ENCODE data around the gene JAKMIP1.

JAKMIP1 gene

DNA sequence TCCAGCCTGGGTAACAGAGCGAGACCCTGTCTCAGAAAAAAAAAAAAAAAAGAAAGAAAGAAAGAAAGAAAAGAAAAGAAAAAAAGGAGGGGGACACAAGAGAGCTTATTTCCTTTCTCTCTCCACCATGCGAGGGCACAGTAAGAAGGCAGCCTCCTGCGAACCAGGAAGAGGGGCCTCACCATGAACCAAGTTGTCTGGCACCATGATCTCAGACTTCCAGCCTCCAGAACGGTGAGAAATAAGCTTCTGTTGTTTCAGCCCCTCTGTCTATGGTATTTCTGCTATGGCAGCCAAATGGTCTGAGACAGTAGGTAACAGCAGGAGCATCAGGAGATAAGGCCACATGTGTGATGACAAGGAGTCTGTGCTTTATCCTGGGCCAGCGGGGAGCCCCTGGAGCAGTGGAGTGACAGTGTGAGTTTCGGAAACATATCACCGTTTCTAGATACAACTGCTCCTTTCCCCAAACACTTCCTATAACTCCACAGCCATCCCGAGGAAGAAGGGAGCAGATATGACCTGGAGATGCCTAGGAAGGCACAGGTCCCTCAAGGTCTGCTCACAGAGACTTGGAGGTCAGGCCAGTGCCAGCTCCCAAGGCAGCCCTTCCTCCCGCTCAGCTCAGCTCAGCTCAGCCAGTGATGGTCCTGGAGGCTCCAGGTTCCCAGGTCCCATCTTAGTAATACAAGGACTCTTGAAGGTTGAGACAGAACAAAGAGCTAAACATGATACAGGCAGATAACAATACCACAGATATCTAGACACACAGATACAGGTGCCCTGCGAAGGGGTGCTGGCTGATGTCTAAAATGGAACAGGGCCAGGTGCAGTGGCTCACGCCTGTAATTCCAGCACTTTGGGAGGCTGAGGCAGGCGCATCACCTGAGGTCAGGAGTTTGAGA, 17.7 kb downstream of the JAKMIP1 start:
- H3K9me3 ChIP-seq (ENCODE audit: control insufficient read depth in 1 of 2, low read length in 2 of 2), result no peaks in the 10 kb centered on the region
- H3K27me3 ChIP-seq (ENCODE audit: control insufficient read depth in 1 of 2, insufficient read depth in 2 of 2, low read length in 2 of 2), result no peaks in the 10 kb centered on the region
- H3K36me3 ChIP-seq (ENCODE audit: control insufficient read depth in 1 of 2, insufficient read depth in 2 of 2, low read length in 2 of 2), result no peaks in the 10 kb centered on the region
- no peak overlapping the region for H3K27ac ChIP-seq (ENCODE audit: low read depth, low read length)
- H3K9ac ChIP-seq (ENCODE audit: low read depth in 1 of 2, low read length in 2 of 2), result no peak overlapping the region
- no peak overlapping the region for H3K4me3 ChIP-seq (ENCODE audit: low read depth in 1 of 2, low read length in 2 of 2)
- H3K4me1 ChIP-seq (ENCODE audit: control insufficient read depth in 1 of 2, insufficient read depth in 2 of 2, low read length in 2 of 2), result no peaks in the 10 kb centered on the region

DNA sequence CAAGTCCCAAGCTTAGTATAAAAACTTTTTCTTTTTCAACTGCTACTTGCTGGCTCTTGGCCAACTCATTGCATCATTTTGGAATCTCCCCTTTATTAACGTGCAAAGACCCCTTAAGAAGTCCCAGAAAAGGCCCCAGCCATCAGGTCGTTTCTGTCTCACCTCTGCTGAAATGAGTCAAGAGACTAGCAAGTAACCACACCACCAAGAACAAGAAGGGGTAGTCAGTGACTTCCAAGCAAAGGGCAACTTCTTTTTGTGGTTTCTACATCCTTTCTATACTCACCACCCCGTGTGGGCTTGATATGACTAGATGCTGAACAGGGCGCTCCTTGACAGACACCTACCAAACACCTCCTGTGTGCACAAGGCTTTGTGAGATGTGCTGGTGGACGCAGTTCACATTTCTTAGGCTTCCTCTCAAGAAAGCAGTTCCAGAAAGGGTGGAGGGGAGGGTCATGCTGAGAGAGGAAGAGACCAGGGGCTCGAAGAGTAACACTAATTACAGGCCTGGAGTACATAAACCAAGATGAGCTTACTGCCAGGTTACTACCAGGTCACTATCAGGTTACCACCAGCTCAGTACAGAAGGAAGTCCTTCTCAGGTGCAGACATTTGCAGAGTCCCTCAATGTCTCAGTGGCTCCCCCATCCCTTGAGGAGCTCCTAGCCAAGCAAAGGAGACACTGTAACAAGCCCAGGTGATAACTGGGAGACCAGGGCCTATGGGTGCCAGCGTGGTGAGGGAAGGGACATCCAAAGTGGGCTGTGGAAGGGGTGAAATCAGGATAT, 19.3 kb downstream of the JAKMIP1 start:
- Histone ChIP-seq H3K36me3 (ENCODE audit: control insufficient read depth in 1 of 2, insufficient read depth in 2 of 2, low read length in 2 of 2) (no peaks in the 10 kb centered on the region), H3K4me1 (ENCODE audit: control insufficient read depth in 1 of 2, insufficient read depth in 2 of 2, low read length in 2 of 2) (no peaks in the 10 kb centered on the region), H3K27ac (ENCODE audit: low read depth, low read length) (no peak overlapping the region), H3K27me3 (ENCODE audit: control insufficient read depth in 1 of 2, insufficient read depth in 2 of 2, low read length in 2 of 2) (no peaks in the 10 kb centered on the region), H3K9me3 (ENCODE audit: control insufficient read depth in 1 of 2, low read length in 2 of 2) (no peaks in the 10 kb centered on the region), H3K4me3 (ENCODE audit: low read depth in 1 of 2, low read length in 2 of 2) (no peak overlapping the region), H3K9ac (ENCODE audit: low read depth in 1 of 2, low read length in 2 of 2) (no peak overlapping the region)

DNA sequence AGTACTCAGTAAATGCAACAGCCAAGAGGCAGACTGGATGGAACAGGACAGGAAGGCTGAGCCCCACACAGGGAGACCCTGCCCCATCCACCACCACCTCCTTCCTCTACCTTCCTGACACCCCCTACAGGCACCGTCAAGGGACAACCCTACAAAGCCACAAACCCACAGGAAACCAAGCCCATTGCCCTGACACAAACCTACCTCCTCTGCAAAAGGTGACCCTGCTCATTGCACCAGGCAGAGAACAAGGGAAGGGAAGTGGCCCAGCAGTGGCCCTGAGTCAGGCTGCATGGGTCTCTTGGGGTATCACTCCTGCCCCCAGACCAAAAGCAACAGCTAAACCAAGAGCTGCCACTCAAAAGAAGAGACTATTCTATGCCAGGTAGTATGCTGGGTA, 21.0 kb downstream of the JAKMIP1 start:
- H3K4me3 ChIP-seq (ENCODE audit: low read depth in 1 of 2, low read length in 2 of 2), result no peak overlapping the region
- H3K27ac ChIP-seq (ENCODE audit: low read depth, low read length), result no peak overlapping the region
- no peaks in the 10 kb centered on the region for H3K36me3 ChIP-seq (ENCODE audit: control insufficient read depth in 1 of 2, insufficient read depth in 2 of 2, low read length in 2 of 2)
- no peak overlapping the region for H3K9ac ChIP-seq (ENCODE audit: low read depth in 1 of 2, low read length in 2 of 2)
- H3K4me1 ChIP-seq (ENCODE audit: control insufficient read depth in 1 of 2, insufficient read depth in 2 of 2, low read length in 2 of 2), result no peaks in the 10 kb centered on the region
- H3K9me3 ChIP-seq (ENCODE audit: control insufficient read depth in 1 of 2, low read length in 2 of 2), result no peaks in the 10 kb centered on the region
- H3K27me3 ChIP-seq (ENCODE audit: control insufficient read depth in 1 of 2, insufficient read depth in 2 of 2, low read length in 2 of 2), result no peaks in the 10 kb centered on the region

DNA sequence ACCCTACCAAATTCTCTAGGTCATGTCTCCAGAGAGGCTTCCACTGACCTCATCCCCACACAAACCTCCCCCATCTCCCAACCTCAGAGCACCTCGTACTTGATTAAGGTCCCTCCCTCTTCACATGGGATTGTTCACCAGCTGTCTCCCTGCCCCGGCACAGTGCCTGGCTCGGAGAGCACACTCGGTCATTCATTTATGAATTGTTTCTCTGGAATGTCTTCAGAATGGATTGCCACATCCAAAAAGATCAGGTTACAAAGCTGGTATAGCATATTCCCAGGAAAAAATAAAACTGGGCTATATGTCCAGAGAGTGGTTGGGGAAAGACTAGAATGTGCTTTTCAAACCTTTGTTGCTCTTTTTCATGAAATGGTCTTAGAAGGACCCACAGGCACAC, 21.6 kb downstream of the JAKMIP1 start:
- H3K27ac ChIP-seq (ENCODE audit: low read depth, low read length), result no peak overlapping the region
- no peaks in the 10 kb centered on the region for H3K27me3 ChIP-seq (ENCODE audit: control insufficient read depth in 1 of 2, insufficient read depth in 2 of 2, low read length in 2 of 2)
- H3K9ac ChIP-seq (ENCODE audit: low read depth in 1 of 2, low read length in 2 of 2), result no peak overlapping the region
- no peaks in the 10 kb centered on the region for H3K4me1 ChIP-seq (ENCODE audit: control insufficient read depth in 1 of 2, insufficient read depth in 2 of 2, low read length in 2 of 2)
- H3K9me3 ChIP-seq (ENCODE audit: control insufficient read depth in 1 of 2, low read length in 2 of 2), result no peaks in the 10 kb centered on the region
- no peaks in the 10 kb centered on the region for H3K36me3 ChIP-seq (ENCODE audit: control insufficient read depth in 1 of 2, insufficient read depth in 2 of 2, low read length in 2 of 2)
- H3K4me3 ChIP-seq (ENCODE audit: low read depth in 1 of 2, low read length in 2 of 2), result no peak overlapping the region

DNA sequence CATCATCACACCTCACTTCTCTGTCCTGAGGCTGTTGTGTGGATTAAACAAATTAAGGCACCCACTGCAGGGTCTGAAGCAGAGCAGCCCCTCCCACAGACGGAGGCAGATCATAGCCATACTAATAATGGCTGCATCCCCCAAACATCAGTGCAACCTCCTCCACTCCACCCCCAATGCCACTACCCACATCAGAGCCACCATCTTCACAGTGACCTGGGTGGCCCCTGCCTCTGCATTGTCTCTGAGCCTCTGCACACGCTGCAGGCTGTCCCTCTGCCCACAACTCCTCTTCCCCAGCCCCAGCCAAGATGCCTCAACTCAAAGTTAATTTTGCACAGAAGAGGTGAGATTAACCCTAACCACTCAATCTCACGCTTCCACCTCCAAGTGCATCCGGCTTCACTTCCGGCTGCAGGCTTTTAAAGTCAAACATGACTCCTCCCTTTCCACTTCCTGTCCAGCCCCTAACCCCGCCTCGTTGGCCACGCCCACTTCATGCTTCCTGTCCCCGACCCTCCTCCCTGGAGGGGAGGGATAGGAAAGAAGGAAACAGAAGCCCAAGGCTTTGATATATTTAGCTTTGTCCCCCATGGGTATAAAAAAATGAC, 22.7 kb downstream of the JAKMIP1 start:
- no peak overlapping the region for H3K4me3 ChIP-seq (ENCODE audit: low read depth in 1 of 2, low read length in 2 of 2)
- H3K27me3 ChIP-seq (ENCODE audit: control insufficient read depth in 1 of 2, insufficient read depth in 2 of 2, low read length in 2 of 2), result no peaks in the 10 kb centered on the region
- H3K4me1 ChIP-seq (ENCODE audit: control insufficient read depth in 1 of 2, insufficient read depth in 2 of 2, low read length in 2 of 2), result no peaks in the 10 kb centered on the region
- H3K9ac ChIP-seq (ENCODE audit: low read depth in 1 of 2, low read length in 2 of 2), result no peak overlapping the region
- H3K9me3 ChIP-seq (ENCODE audit: control insufficient read depth in 1 of 2, low read length in 2 of 2), result no peaks in the 10 kb centered on the region
- H3K36me3 ChIP-seq (ENCODE audit: control insufficient read depth in 1 of 2, insufficient read depth in 2 of 2, low read length in 2 of 2), result no peaks in the 10 kb centered on the region
- no peak overlapping the region for H3K27ac ChIP-seq (ENCODE audit: low read depth, low read length)

DNA sequence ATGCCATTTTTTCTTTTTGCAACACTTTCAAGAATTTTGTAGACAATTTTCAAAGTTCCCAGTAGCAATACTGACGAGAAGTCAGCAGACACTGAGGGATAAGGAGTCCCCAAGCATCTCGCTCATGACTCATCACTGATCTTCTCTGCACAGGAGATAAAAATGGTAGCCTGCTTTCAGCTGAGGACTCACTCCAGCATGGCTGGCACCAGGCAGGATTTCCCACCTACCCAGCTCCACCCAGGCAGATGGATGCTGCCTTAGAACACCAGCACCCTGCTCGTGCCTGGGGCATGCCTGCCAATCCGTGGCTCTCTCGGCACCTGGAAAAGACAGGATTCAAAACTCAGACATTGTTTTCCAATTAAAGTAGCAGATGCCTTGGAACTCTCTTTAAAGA, 24.9 kb downstream of the JAKMIP1 start:
- Histone ChIP-seq H3K9me3 (ENCODE audit: control insufficient read depth in 1 of 2, low read length in 2 of 2) (no peaks in the 10 kb centered on the region), H3K9ac (ENCODE audit: low read depth in 1 of 2, low read length in 2 of 2) (no peak overlapping the region), H3K4me1 (ENCODE audit: control insufficient read depth in 1 of 2, insufficient read depth in 2 of 2, low read length in 2 of 2) (no peaks in the 10 kb centered on the region), H3K27me3 (ENCODE audit: control insufficient read depth in 1 of 2, insufficient read depth in 2 of 2, low read length in 2 of 2) (no peaks in the 10 kb centered on the region), H3K36me3 (ENCODE audit: control insufficient read depth in 1 of 2, insufficient read depth in 2 of 2, low read length in 2 of 2) (no peaks in the 10 kb centered on the region), H3K27ac (ENCODE audit: low read depth, low read length) (no peak overlapping the region), H3K4me3 (ENCODE audit: low read depth in 1 of 2, low read length in 2 of 2) (no peak overlapping the region)

DNA sequence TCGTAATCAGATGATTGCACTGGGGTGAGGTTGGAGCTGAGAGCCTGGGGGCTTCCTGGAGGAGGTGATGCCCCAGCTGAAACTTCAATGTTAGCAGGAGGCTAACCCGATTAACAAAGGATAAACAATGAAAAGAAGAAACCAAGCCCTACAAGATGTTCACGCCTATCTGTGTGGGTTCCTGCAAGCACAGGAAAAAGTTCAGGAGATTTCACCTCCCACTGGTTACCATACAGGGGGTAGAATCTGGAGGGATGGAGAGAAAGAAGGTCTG, 27.5 kb downstream of the JAKMIP1 start:
- Histone ChIP-seq H3K4me3 (ENCODE audit: low read depth in 1 of 2, low read length in 2 of 2) (no peak overlapping the region), H3K4me1 (ENCODE audit: control insufficient read depth in 1 of 2, insufficient read depth in 2 of 2, low read length in 2 of 2) (no peaks in the 10 kb centered on the region), H3K27ac (ENCODE audit: low read depth, low read length) (no peak overlapping the region), H3K27me3 (ENCODE audit: control insufficient read depth in 1 of 2, insufficient read depth in 2 of 2, low read length in 2 of 2) (no peaks in the 10 kb centered on the region), H3K36me3 (ENCODE audit: control insufficient read depth in 1 of 2, insufficient read depth in 2 of 2, low read length in 2 of 2) (no peaks in the 10 kb centered on the region), H3K9me3 (ENCODE audit: control insufficient read depth in 1 of 2, low read length in 2 of 2) (no peaks in the 10 kb centered on the region), H3K9ac (ENCODE audit: low read depth in 1 of 2, low read length in 2 of 2) (no peak overlapping the region)

DNA sequence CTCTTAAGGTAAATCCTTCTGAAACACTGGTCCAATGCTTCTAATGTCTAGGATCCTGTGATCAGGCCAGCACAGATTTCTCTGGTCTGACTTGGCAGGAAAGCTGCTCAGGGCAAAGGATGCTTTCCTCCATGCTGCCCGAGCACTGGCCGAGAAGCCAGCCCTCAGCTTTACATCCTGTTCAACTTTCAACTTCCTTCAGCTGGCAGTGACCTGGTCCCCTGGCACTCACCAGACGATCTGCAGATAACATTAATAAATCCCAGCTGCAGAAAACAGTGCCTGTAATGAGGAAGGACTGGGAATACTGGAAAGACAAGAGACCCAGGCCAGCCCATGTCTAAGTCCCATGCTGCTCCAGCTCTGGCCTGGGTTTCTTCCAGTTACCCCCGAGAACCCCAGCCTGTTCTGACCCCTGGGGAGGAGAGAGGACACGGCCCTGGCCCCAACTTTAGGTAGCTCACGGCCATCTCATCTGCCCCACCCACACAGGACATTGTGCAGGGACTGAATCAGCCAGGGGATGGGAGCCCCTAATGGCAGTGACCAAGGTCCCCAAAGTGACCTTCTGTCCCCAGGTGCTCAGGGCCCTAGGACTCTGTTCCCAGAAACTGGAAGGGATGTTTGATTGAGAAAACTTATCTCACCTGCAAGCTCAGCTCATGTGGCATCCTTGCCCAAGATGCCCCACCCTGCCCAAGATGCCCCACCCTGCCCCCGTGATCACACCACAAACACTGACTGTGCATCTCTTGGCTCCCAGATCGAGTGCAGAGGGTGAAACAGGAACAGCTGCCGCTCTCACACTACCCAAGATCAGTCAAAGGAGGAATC, 28.0 kb downstream of the JAKMIP1 start:
- Histone ChIP-seq H3K36me3 (ENCODE audit: control insufficient read depth in 1 of 2, insufficient read depth in 2 of 2, low read length in 2 of 2) (no peaks in the 10 kb centered on the region), H3K27me3 (ENCODE audit: control insufficient read depth in 1 of 2, insufficient read depth in 2 of 2, low read length in 2 of 2) (no peaks in the 10 kb centered on the region), H3K9me3 (ENCODE audit: control insufficient read depth in 1 of 2, low read length in 2 of 2) (no peaks in the 10 kb centered on the region), H3K4me3 (ENCODE audit: low read depth in 1 of 2, low read length in 2 of 2) (no peak overlapping the region), H3K27ac (ENCODE audit: low read depth, low read length) (no peak overlapping the region), H3K4me1 (ENCODE audit: control insufficient read depth in 1 of 2, insufficient read depth in 2 of 2, low read length in 2 of 2) (no peaks in the 10 kb centered on the region), H3K9ac (ENCODE audit: low read depth in 1 of 2, low read length in 2 of 2) (no peak overlapping the region)

DNA sequence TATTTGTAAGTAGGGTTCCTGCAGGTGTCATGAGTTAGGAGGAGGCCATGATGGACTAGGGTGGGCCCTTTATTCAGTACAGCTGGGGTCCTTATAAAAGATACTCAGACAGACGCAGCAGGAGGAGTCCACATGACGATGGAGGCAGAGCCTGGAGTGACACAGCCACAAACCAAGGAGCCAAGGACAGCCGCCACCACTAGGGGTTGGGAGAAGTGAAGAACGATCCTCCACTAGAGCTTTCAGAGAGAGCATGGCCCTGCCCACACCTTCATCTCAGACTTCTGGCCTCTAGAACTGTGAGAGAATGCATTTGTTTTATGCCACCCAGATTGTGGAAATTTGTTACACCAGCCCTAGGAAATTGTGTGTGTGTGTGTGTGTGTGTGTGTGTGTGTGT, 31.1 kb downstream of the JAKMIP1 start:
- H3K4me1 ChIP-seq (ENCODE audit: control insufficient read depth in 1 of 2, insufficient read depth in 2 of 2, low read length in 2 of 2), result no peaks in the 10 kb centered on the region
- H3K36me3 ChIP-seq (ENCODE audit: control insufficient read depth in 1 of 2, insufficient read depth in 2 of 2, low read length in 2 of 2), result no peaks in the 10 kb centered on the region

More for the DNA sequence above, 31.1 kb downstream of the JAKMIP1 start:
- H3K9me3 ChIP-seq (ENCODE audit: control insufficient read depth in 1 of 2, low read length in 2 of 2), result peaks cover 0 to under 1% of the 10 kb centered on the region in 2 donors
- no peaks in the 10 kb centered on the region for H3K27me3 ChIP-seq (ENCODE audit: control insufficient read depth in 1 of 2, insufficient read depth in 2 of 2, low read length in 2 of 2)
- no peak overlapping the region for H3K9ac ChIP-seq (ENCODE audit: low read depth in 1 of 2, low read length in 2 of 2)
- H3K27ac ChIP-seq (ENCODE audit: low read depth, low read length), result no peak overlapping the region
- H3K4me3 ChIP-seq (ENCODE audit: low read depth in 1 of 2, low read length in 2 of 2), result no peak overlapping the region
